Gastroesophageal sphincter (tissue), 4 donors: ENCODE data around the gene DCDC1. TPM values are rescaled to one million over a fixed set of nuclear protein-coding genes. Genes with fewer than 3 reads are reported as not detected.

Source experiments
- ATAC-seq: fragments of 150-250 bp; one replicate; pipeline ENCODE4 v1.9.1; 2016; ENCODE audit warnings: mild to moderate bottlenecking, moderate library complexity
- H3K27ac ChIP-seq, 4 donors: fragments of 200-600 bp; sonication (generic) in 3 of 4; 1 replicate in 3 of 4; 2 replicates in 1 of 4; pipeline ENCODE4 v1.5.1; 2016 to 2019
- H3K27me3 ChIP-seq: fragments of 200-600 bp; sonication (generic); one replicate; pipeline ENCODE4 v1.5.1; 2019
- H3K36me3 ChIP-seq, 2 donors: fragments of 200-600 bp; sonication (generic); one replicate each; pipeline ENCODE4 v1.5.1; 2019; ENCODE audit warnings: control low read depth in 1 of 2
- H3K4me1 ChIP-seq, 3 donors: fragments of 200-600 bp; sonication (generic); 1 replicate in 2 of 3; 2 replicates in 1 of 3; pipeline ENCODE4 v1.5.1; 2016 to 2019; ENCODE audit warnings: control low read depth in 2 of 3
- H3K4me3 ChIP-seq, 2 donors: fragments of 200-600 bp; sonication (generic); one replicate each; pipeline ENCODE4 v1.5.1; 2019; ENCODE audit warnings: mild to moderate bottlenecking in 1 of 2, moderate library complexity in 1 of 2
- H3K9me3 ChIP-seq, 3 donors: fragments of 200-600 bp; sonication (generic); one replicate each; pipeline ENCODE4 v1.5.1; 2017 to 2019; ENCODE audit warnings: control low read depth in 2 of 3
- EP300 ChIP-seq: sonication (generic); formaldehyde crosslinking; IDR thresholded peaks from one replicate; pipeline ENCODE4 v1.6.1; 2017; ENCODE audit warnings: antibody characterized with exemption, mild to moderate bottlenecking
- POLR2A ChIP-seq, 2 donors: fragments of 450-650 bp; IDR thresholded peaks; one replicate each; pipeline ENCODE4 v1.6.1; 2017; ENCODE audit warnings: antibody characterized with exemption in 2 of 2, mild to moderate bottlenecking in 2 of 2, moderate library complexity in 1 of 2
- POLR2AphosphoS5 ChIP-seq: sonication (generic); formaldehyde crosslinking; IDR thresholded peaks from one replicate; pipeline ENCODE4 v1.6.1; 2017; ENCODE audit warnings: antibody characterized with exemption
- WGBS, 2 donors: methylation state at CpG; one replicate each; pipeline ENCODE4 v1.1.5; 2018; ENCODE audit warnings: low coverage in 1 of 2; 5-methylcytosine and 5-hydroxymethylcytosine counted together
- total RNA-seq, 4 donors: library from RNA; depleted of rRNA; stranded (reverse); fragments of >200 nt; gene quantifications; one replicate each; pipeline ENCODE4 v1.1.0, GENCODE V29; 2016
- TF ChIP-seq, protein P1 (sequence below), 4 experiments: fragments of 200-600 bp in 2 of 4; fragments of 450-650 bp in 2 of 4; sonication (generic) in 1 of 4; IDR thresholded peaks; one replicate each; pipeline ENCODE4 v1.5.1; 2017 to 2019; ENCODE audit warnings: antibody characterized with exemption in 4 of 4, mild to moderate bottlenecking in 2 of 4, moderate library complexity in 2 of 4

DCDC1 gene
- total RNA-seq, 4 donors from 2014 or later = 0.13 to 0.35 TPM; not detected in 2

DNA sequence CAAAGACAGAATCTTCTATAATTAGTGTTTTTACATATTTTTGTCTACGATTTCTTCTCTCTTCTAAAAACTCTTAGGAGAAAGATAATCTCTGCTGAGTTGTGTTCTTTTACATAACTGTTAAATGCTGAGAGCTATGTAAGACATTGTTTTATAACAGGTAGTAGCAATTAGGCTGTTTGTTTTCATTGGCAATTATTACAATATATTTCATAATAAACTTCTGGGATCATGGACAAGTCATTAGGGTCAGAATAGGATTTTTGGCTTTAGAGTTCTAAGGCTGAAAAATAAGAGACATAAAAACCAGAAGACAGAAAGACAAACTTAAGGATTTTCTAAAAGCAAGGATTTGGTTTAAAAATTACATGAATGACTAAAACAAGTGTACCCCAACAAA is 120.8 kb downstream of the DCDC1 start:
- Histone ChIP-seq H3K27me3 (no peaks in the 10 kb centered on the region), H3K4me1 (no peaks in the 10 kb centered on the region), H3K4me3 (no peak overlapping the region), H3K36me3 (no peaks in the 10 kb centered on the region), H3K27ac (no peak overlapping the region), H3K9me3 (no peaks in the 10 kb centered on the region)
- 64 to 76% methylated on average over 1 of the region's 1 CpG for WGBS, 2 donors
- TF ChIP-seq, protein P1, sequence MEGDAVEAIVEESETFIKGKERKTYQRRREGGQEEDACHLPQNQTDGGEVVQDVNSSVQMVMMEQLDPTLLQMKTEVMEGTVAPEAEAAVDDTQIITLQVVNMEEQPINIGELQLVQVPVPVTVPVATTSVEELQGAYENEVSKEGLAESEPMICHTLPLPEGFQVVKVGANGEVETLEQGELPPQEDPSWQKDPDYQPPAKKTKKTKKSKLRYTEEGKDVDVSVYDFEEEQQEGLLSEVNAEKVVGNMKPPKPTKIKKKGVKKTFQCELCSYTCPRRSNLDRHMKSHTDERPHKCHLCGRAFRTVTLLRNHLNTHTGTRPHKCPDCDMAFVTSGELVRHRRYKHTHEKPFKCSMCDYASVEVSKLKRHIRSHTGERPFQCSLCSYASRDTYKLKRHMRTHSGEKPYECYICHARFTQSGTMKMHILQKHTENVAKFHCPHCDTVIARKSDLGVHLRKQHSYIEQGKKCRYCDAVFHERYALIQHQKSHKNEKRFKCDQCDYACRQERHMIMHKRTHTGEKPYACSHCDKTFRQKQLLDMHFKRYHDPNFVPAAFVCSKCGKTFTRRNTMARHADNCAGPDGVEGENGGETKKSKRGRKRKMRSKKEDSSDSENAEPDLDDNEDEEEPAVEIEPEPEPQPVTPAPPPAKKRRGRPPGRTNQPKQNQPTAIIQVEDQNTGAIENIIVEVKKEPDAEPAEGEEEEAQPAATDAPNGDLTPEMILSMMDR (IDR thresholded peaks at IDR 0.05) = no peak
- TF ChIP-seq POLR2A (IDR thresholded peaks at IDR 0.05) = no peak
- TF ChIP-seq POLR2AphosphoS5 = no peak
- TF ChIP-seq EP300 = no peak
- ATAC-seq = no peak

DNA sequence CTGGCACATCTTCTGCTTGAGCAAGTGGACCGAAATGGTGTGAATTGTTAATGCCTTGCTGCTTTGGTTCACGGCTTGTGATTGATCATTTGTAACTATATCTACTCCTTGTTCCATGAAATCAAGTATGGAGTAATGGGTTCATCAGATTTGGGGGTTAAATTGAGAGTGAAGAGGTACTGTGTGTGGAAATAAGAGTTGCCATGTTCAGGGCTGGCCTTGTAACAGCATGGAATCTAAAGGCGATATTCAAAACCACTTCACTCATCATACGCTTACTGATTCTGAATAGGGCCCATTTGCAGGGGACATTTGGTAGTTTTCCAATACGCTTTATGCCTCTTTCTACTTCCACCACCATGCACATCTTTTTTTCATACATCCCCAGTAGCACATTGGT is 122.2 kb downstream of the DCDC1 start:
- no peak overlapping the region for H3K4me3 ChIP-seq
- WGBS, 2 donors = 91 to 93% methylated on average over 5 of the region's 5 CpGs
- H3K36me3 ChIP-seq = no peaks in the 10 kb centered on the region
- no peaks in the 10 kb centered on the region for H3K27me3 ChIP-seq
- no peak overlapping the region for H3K27ac ChIP-seq
- no peak for TF ChIP-seq POLR2A (IDR thresholded peaks at IDR 0.05)
- TF ChIP-seq, protein P1 (IDR thresholded peaks at IDR 0.05) = no peak
- TF ChIP-seq POLR2AphosphoS5 = no peak
- TF ChIP-seq EP300 = no peak
- H3K9me3 ChIP-seq = no peaks in the 10 kb centered on the region
- H3K4me1 ChIP-seq = no peaks in the 10 kb centered on the region
- ATAC-seq = no peak

DNA sequence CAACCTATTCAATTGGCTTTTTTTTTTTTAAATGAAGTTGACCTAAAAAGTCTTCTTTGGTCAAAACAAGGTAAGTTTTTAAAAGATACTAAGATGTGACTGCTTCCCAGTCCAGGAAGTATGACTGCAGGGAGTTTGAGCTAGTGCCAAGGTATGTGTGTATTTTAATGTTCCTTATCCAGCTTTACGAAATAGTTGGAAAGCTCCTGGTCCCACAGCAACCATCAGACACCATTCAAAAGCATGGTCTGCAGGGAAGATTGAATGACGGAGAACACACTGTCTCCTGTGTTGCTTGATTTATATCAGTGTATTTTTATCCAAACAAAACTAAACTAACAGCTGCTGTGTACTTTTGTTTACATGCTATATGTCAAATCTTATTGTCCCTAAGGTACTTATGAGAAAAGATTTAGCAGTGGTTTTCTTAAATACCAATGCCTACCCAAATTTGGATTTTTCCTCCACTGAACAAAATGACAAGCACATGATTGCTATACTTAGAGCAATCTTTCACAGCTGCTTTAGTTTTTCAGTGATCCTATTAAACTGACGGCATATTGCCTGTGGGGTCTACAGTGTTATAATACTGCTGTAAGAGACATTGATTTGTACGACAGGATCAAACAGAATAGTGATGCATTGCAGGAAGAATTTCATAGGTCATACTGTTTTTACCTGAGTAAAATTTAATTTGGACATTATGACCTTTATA is 122.9 kb downstream of the DCDC1 start:
- 37 to 42% methylated on average over 4 of the region's 4 CpGs for WGBS, 2 donors
- peak; percentile 50 for ATAC-seq

DNA sequence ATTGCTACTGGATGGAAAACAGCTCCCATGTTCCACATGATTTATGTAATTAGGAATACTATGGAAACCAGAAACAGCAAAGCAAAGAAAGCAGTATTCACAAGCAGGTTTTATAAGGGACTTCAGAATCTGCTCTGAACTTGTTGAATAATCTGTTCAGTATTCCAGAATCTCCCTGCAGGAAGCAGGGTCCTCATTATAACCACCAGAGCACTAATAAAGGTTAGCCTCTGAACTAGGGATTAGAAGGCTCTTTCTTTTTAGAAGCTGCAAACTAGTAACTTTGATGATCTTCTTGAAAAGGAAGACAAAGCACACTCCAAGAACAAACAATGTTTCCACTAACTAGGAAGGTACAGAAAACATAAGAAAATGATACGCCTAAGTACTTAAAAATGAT is 125.8 kb downstream of the DCDC1 start:
- TF ChIP-seq POLR2A (IDR thresholded peaks at IDR 0.05) (no peak), EP300 (no peak), POLR2AphosphoS5 (no peak)
- TF ChIP-seq, protein P1 (IDR thresholded peaks at IDR 0.05) = no peak
- no peaks in the 10 kb centered on the region for H3K9me3 ChIP-seq
- H3K27me3 ChIP-seq = no peaks in the 10 kb centered on the region
- ATAC-seq = no peak
- H3K4me3 ChIP-seq = no peak overlapping the region
- H3K4me1 ChIP-seq = no peaks in the 10 kb centered on the region
- 90 to 100% methylated on average over 1 of the region's 1 CpG for WGBS, 2 donors
- no peaks in the 10 kb centered on the region for H3K36me3 ChIP-seq
- H3K27ac ChIP-seq = no peak overlapping the region

More for the DNA sequence above, 122.9 kb downstream of the DCDC1 start:
- H3K9me3 ChIP-seq = no peaks in the 10 kb centered on the region
- TF ChIP-seq POLR2AphosphoS5 (no peak), EP300 (no peak), POLR2A (IDR thresholded peaks at IDR 0.05) (no peak)
- TF ChIP-seq, protein P1 (IDR thresholded peaks at IDR 0.05) = no peak
- H3K27me3 ChIP-seq = no peaks in the 10 kb centered on the region
- no peaks in the 10 kb centered on the region for H3K4me1 ChIP-seq
- H3K4me3 ChIP-seq = no peak overlapping the region
- H3K36me3 ChIP-seq = no peaks in the 10 kb centered on the region
- no peak overlapping the region for H3K27ac ChIP-seq

DNA sequence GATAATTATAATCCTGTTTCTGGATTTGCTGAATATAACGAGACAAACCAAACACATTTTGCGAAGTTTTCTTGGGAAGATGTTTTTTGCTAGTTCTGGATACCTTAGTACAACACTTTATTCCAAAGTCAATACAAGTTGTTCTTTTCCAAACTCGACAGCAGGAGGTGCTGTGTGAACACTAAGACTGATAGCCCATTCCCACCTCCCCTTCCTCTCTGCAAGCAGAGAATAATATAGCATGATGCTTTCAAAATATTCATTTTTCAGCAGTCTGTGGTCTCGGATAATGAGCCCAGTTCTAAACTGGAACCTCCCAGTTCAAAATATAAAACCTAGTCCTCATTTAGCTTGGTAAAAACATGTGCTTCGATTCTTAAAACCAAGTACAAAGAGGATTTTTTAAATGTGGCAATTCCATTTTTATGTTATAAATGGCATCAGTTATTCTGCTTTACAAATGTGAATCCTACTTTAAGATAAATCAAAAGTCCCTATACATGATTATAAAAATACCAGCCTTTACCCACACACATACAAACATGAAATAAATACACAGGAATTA is 129.1 kb downstream of the DCDC1 start:
- no peak for ATAC-seq
- no peaks in the 10 kb centered on the region for H3K4me1 ChIP-seq
- no peak overlapping the region for H3K4me3 ChIP-seq
- H3K9me3 ChIP-seq = no peaks in the 10 kb centered on the region
- no peak overlapping the region for H3K27ac ChIP-seq
- WGBS, 2 donors = 19 to 24% methylated on average over 5 of the region's 5 CpGs
- H3K27me3 ChIP-seq = no peaks in the 10 kb centered on the region
- no peak for TF ChIP-seq POLR2AphosphoS5
- TF ChIP-seq, protein P1 (IDR thresholded peaks at IDR 0.05) = peak in 2 of 4 experiments; percentile 21 to 44
- no peak for TF ChIP-seq EP300
- TF ChIP-seq POLR2A (IDR thresholded peaks at IDR 0.05) = no peak
- H3K36me3 ChIP-seq = no peaks in the 10 kb centered on the region
